ENCODE data around the gene SLC51A.

DNA sequence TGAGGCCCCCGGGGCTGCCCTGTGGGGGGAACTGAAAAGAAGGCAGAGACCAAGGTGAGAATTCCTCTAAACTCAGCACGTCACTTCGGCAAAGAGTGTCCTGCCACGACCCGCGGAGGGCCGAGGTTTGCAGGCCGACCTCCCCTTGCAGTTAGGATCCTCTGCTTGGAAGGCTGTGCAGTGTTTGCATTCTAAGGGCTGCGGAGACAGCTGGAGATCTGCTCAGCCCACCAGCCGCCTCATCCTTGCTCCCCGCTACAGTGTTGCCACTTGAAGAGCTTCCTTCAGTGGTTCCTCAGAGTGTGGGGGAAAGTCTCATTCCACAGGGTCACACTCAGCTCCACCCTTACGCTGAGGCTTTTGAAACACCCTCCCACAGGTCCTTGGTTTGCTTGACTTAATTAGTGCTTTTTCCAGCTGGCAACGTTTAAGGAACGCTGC lies 10.8 kb downstream of the SLC51A start:
- TF ChIP-seq, protein P1, sequence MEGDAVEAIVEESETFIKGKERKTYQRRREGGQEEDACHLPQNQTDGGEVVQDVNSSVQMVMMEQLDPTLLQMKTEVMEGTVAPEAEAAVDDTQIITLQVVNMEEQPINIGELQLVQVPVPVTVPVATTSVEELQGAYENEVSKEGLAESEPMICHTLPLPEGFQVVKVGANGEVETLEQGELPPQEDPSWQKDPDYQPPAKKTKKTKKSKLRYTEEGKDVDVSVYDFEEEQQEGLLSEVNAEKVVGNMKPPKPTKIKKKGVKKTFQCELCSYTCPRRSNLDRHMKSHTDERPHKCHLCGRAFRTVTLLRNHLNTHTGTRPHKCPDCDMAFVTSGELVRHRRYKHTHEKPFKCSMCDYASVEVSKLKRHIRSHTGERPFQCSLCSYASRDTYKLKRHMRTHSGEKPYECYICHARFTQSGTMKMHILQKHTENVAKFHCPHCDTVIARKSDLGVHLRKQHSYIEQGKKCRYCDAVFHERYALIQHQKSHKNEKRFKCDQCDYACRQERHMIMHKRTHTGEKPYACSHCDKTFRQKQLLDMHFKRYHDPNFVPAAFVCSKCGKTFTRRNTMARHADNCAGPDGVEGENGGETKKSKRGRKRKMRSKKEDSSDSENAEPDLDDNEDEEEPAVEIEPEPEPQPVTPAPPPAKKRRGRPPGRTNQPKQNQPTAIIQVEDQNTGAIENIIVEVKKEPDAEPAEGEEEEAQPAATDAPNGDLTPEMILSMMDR (IDR thresholded peaks at IDR 0.05; ENCODE audit: low read length), result no peak
- TF ChIP-seq EZH2 (IDR thresholded peaks at IDR 0.05; ENCODE audit: borderline replicate concordance, low read length), result no peak

All from OCI-LY1 (cell line).